NCI-H2196 (cell line): ENCODE measurements around the gene SNX9.
"Not testable (repeated sequence)": the region's sequence is repeated elsewhere in the genome, so short reads cannot be mapped to it uniquely, and the experiment has no call there.

Experiments
- DNase-seq: peaks from one replicate; lab custom pipeline; 2025; ENCODE audit not compliant: unreplicated experiment; lab: John Stamatoyannopoulos, UW

Gene SNX9

GRCh38 chr6:157950899-157951298 lies 127.9 kb downstream of the SNX9 start:
- not testable (repeated sequence) for DNase-seq

- no peak for DNase-seq
These were observed 128.8 kb downstream of the SNX9 start for GRCh38 chr6:157951828-157952227.

- DNase-seq: no peak
These were observed 129.9 kb downstream of the SNX9 start for GRCh38 chr6:157952861-157953351.

DNA sequence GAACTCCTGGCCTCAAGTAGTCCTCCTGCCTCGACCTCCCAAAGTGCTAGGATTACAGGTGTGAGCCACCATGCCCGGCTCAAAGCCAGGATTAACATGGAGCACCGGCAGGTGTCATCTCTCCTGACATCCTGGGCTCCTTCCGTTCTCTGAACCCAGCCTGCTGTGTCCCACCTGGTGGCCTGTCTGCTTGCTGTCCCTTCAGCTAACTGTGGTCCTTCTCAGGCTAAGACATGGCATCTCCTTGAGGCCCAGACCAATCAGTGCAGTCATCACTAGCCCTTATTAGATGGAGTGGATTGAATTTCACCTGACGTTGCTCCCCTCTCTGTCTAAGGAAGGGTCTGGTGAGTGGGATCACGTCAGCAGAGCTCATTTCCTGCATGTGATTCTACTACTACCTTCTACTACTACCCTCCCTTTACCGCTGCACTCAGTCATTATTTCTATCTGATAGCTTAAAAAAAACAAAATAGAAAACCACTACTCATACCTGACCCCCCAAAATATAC lies 130.6 kb downstream of the SNX9 start:
- no peak for DNase-seq

DNA sequence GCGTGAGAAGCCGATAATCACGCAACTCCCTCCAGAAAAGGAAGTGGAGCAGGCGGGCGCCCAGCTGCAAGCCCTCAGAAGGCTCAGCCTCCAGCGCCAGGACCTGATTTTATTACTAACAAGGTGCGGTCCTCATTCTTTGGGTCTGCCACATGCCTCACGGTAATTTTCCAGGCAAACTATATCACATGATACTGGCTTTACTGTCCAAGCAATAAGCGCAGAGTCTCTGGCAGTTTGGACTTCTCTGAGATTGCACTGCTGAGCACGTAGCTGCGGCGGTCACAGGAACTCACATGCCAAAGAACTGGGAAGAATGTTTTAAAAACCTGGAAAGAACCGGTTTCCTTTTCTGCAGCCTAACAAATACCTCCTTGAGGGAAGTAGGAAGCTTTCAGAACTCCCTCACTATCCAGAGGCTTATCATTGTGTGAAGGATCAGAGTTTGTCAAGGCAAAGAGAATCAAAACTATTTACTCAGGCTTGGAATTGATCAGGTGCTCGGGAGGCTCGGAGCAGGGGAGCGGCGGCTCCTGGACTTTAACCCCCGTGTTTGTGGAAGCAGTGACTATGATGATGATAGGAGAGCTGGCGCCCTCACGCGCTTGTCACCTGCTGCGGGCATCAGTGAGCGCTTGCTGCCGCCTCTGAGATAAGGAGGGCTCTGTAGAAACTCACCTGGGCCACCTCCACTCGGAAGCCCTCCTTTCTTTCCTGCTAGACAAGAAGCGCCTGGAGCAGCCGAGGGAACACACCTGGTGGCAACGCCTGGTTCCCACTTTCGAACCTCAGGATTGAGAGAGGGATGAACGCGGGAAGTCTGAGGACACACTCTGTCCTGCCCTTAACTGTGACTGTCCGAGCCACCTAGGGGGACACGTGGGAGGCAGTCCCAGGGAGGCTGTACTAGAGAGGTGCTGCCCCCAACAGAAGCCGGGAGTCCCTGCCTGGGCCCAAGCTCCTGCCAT lies 131.4 kb downstream of the SNX9 start:
- no peak for DNase-seq

- no peak for DNase-seq
These were observed 132.6 kb downstream of the SNX9 start for GRCh38 chr6:157955675-157956074.

GRCh38 chr6:157956171-157956730 lies 133.2 kb downstream of the SNX9 start:
- no peak for DNase-seq

DNA sequence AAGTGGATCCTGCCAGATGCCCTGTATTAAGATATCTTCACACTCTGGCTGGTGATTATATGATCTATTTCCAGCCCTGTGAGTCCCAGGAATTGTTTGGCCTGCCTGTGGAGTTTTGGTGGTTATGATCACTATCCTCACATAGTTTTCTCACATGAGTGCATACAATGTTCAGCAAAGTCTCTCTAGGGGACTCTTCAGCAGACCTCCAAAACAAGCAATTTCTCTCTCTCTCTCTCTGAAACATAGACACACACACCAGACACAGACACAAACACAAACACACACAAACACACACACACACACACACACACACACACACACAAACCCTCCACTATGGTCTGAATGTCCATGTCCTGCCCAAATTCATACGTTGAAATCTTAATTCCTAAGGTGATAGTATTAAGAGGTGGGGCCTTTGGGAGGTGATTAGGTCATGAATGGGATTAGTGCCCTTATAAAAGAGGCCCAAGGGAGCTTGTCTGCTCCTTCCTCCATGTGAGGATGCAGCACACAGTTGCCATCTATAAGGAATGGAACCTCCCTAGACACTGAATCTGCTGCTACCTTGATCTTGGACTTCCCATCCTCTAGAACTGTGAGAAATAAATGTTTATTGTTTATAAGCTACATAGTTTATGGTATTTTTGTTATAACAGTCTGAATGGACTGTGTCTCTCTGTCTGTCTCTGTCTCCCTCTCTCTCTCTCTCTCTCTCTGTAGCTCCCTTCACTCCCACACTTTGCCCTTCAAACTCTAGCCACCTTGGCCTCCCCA lies 136.6 kb downstream of the SNX9 start:
- DNase-seq: no peak

GRCh38 chr6:157961153-157961831 lies 138.2 kb downstream of the SNX9 start:
- DNase-seq: no peak

GRCh38 chr6:157961832-157962575 lies 139.0 kb downstream of the SNX9 start:
- no peak for DNase-seq

DNA sequence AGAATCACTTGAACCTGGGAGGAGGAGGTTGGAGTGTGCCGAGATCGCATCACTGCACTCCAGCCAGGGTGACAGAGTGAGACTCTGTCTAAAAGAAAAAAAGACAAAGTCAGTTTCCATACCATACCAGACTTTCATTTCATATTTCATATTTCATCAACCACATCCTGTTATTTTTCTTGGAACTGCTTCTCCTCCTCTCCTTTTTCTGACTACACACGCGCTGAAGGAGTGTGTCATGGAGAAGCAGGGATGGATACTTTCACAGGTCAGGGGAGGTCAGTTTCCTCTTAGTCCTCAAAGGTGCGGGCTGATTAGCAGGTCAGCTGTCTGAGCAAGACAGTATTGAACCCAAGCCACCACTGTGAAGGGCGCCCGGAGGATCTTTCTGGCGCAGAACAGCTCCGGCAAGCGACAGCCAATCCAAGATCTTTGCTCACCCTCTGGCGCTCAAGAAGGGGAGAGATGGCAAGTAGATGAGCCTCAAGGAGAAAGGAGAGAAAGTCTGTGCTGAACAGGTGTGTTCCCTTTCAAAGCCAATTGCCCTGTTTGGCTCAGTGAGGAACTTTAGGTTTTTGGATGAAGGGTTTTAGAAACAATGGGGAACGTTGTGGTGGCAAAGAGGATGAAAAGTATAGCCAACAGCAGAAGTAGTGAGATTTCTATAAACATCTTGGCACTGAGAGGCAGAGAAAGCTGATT lies 139.7 kb downstream of the SNX9 start:
- DNase-seq: no peak

DNA sequence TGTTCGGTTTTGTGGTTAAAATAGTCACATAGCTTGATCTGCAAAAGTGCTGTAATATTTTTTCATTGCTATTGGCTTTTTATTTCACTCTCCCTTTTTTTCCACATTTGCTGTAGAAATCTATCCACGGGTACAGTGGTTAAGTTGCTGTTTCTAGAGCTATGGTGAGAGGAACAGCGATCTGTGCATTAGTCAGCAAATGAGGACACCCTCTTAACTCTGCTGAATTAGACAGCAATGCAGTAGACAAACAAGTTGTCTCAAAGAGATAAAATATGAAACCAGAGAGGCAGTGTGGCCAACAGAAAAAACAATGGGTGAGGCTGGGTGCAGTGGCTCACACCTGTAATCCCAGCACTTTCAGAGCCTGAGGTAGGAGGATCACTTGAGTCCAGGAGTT lies 141.1 kb downstream of the SNX9 start:
- no peak for DNase-seq

DNA sequence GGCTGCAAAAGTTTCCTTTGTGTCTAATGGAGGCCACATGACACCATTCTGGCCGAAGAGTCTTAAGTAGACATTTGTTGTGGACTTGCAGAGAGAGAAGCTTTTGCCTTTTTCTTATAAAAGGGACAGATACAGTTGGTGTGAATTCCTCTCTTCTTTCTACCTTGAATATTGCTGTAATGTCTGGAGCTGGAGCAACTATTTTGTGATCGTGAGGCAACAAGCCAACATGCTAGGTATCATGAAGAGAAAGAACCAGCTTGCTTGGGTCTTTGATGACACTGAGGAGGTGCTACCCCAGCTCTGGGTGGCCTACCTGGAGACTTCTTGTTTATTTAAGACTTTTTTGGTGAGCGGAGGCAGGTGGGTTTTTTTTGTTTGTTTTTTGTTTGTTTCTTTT lies 142.3 kb downstream of the SNX9 start:
- no peak for DNase-seq

DNA sequence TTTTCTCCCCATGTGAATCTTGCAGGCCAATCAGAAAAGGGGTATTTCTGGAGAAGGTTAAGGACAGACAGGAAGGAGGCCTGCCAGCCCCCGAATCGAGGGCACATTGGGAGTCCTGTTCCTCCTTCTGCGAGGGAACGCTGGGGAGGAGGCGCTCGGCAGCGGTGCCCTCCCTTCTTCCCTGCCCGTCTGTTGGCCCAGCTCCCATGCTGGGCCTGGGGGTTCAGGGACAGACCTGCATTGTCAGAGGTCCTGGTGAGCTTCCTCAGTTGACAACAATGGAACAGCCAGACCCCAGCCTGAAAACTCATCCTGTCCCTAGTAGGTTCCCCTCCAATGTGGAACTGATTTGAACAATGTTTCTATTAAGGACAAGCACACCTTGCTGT lies 143.5 kb downstream of the SNX9 start:
- DNase-seq: no peak

GRCh38 chr6:157967020-157967419 lies 144.0 kb downstream of the SNX9 start:
- DNase-seq: no peak

DNA sequence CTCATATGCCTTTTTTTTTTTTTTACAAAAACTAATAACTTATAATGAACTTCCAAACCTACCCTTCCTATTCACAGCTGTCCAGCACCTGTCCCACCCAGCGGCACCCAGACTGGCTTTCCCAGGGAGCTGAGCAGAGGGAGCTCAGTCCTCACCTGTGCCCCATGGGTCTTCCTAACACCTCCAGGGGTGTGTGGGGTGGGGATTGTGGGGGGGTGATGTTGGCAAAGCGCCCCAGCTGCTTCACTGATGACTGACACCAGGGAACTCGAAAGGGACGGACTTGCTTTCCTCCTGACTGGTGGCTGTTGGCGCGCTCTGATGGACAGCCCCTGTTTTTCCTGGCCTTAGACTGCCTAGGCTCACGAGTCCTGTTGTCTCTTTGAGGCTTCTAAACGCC lies 144.4 kb downstream of the SNX9 start:
- DNase-seq: no peak

DNA sequence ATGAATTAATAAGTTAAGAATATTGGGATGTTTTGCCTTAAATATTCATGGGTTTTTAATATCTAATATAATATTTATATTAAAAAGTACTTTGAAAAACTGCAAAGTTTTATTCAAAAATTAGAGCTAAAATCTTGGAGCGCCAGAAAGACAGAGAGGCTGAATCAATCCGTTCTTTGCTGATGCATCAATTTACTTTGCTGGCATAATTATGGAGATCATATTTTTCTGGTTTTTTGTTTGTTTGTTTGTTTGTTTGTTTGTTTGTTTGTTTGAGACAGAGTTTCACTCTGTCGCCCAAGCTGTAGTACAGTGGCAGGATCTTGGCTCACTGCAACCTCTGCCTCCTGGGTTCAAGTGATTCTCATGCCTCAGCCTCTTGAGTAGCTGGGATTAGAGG lies 149.1 kb downstream of the SNX9 start:
- not testable (repeated sequence) for DNase-seq

GRCh38 chr6:157974341-157974894 lies 151.4 kb downstream of the SNX9 start:
- no peak for DNase-seq

GRCh38 chr6:157974967-157975366 lies 151.9 kb downstream of the SNX9 start:
- no peak for DNase-seq
